Lower leg skin (tissue), 3 donors: Measurements from ENCODE around the gene ZMYND8.
"Not testable (repeated sequence)": the region's sequence is repeated elsewhere in the genome, so short reads cannot be mapped to it uniquely, and the experiment has no call there.

Experiments
- CTCF ChIP-seq, 3 donors: fragments of 450-650 bp; IDR thresholded peaks; one replicate each; pipeline ENCODE4 v1.5.1; 2016; ENCODE audit warnings: antibody characterized with exemption in 3 of 3, mild to moderate bottlenecking in 3 of 3, moderate library complexity in 2 of 3
- POLR2A ChIP-seq, 2 donors: fragments of 450-650 bp; IDR thresholded peaks; one replicate each; pipeline ENCODE4 v1.6.1; 2016 to 2017; ENCODE audit warnings: antibody characterized with exemption in 2 of 2, mild to moderate bottlenecking in 1 of 2, moderate library complexity in 1 of 2

GRCh38 chr20:47245166-47245565 lies 111.3 kb downstream of the ZMYND8 start:
- TF ChIP-seq CTCF, POLR2A (IDR thresholded peaks at IDR 0.05): not testable (repeated sequence)
